H9 (cell line): Measurements from ENCODE around the gene HTR7. TPM values are rescaled to one million over a fixed set of nuclear protein-coding genes. Genes with fewer than 3 reads are reported as not detected.

Experiments
- DNase-seq: peaks from one replicate; pipeline ENCODE4 v3.0.0-alpha.2; 2017
- H2AFZ ChIP-seq: one replicate; pipeline ENCODE4 v1.6.1; 2013; ENCODE audit warnings: mild to moderate bottlenecking, low read length, control low read depth, moderate library complexity
- H2AK5ac ChIP-seq: 2 replicates; pipeline ENCODE4 v1.6.1; 2013; ENCODE audit warnings: low read length, control low read depth, mixed read lengths; ENCODE audit not compliant: insufficient read length
- H2BK120ac ChIP-seq: one replicate; pipeline ENCODE4 v1.6.1; 2013; ENCODE audit warnings: low read depth, mild to moderate bottlenecking, low read length, control low read depth, inconsistent platforms; ENCODE audit not compliant: poor library complexity, severe bottlenecking
- H2BK12ac ChIP-seq: 2 replicates; pipeline ENCODE4 v1.6.1; 2013; ENCODE audit warnings: low read length, control low read depth, mixed read lengths, low read depth; ENCODE audit not compliant: insufficient read length
- H2BK15ac ChIP-seq: 2 replicates; pipeline ENCODE4 v1.6.1; 2013; ENCODE audit warnings: low read depth, low read length, control low read depth
- H2BK20ac ChIP-seq: one replicate; pipeline ENCODE4 v1.6.1; 2013; ENCODE audit warnings: low read depth, mild to moderate bottlenecking, low read length, control low read depth, inconsistent platforms; ENCODE audit not compliant: poor library complexity, severe bottlenecking
- H2BK5ac ChIP-seq: 2 replicates; pipeline ENCODE4 v1.6.1; 2013; ENCODE audit warnings: low read length, control low read depth, mixed read lengths; ENCODE audit not compliant: insufficient read length
- H3K14ac ChIP-seq: 2 replicates; pipeline ENCODE4 v1.6.1; 2013; ENCODE audit warnings: low read length, control low read depth; ENCODE audit not compliant: insufficient read depth
- H3K18ac ChIP-seq: 2 replicates; pipeline ENCODE4 v1.6.1; 2013; ENCODE audit warnings: low read depth, mild to moderate bottlenecking, mixed read lengths, low read length, control low read depth; ENCODE audit not compliant: insufficient read length
- H3K23ac ChIP-seq: 2 replicates; pipeline ENCODE4 v1.6.1; 2013; ENCODE audit warnings: low read length, control low read depth, mixed read lengths, low read depth; ENCODE audit not compliant: insufficient read length
- H3K23me2 ChIP-seq: 2 replicates; pipeline ENCODE4 v1.6.1; 2013; ENCODE audit warnings: low read depth, mild to moderate bottlenecking, mixed read lengths, low read length, control low read depth; ENCODE audit not compliant: insufficient read length, poor library complexity, severe bottlenecking
- H3K27ac ChIP-seq: 2 replicates; pipeline ENCODE4 v1.5.1; 2013; ENCODE audit warnings: low read length, control low read depth, mixed read lengths, low read depth; ENCODE audit not compliant: insufficient read length
- H3K27me3 ChIP-seq: 2 replicates; pipeline ENCODE4 v1.6.1; 2013; ENCODE audit warnings: low read length, control low read depth, inconsistent platforms; ENCODE audit not compliant: insufficient read depth
- H3K4ac ChIP-seq: 2 replicates; pipeline ENCODE4 v1.6.1; 2013; ENCODE audit warnings: low read depth, mild to moderate bottlenecking, control low read depth, inconsistent platforms, low read length, moderate library complexity
- H3K4me1 ChIP-seq: 2 replicates; pipeline ENCODE4 v1.6.1; 2013; ENCODE audit warnings: low read length, control low read depth, inconsistent platforms; ENCODE audit not compliant: insufficient read depth
- H3K4me2 ChIP-seq: 2 replicates; pipeline ENCODE4 v1.6.1; 2013; ENCODE audit warnings: low read length, control low read depth, mixed read lengths; ENCODE audit not compliant: insufficient read length, insufficient read depth
- H3K56ac ChIP-seq: 2 replicates; pipeline ENCODE4 v1.6.1; 2013; ENCODE audit warnings: low read depth, mild to moderate bottlenecking, mixed read lengths, low read length, control low read depth; ENCODE audit not compliant: insufficient read length
- H3K79me1 ChIP-seq: 2 replicates; pipeline ENCODE4 v1.6.1; 2013; ENCODE audit warnings: low read depth, mild to moderate bottlenecking, moderate library complexity, low read length, control low read depth, inconsistent platforms; ENCODE audit not compliant: insufficient read depth, poor library complexity, severe bottlenecking
- H3K79me2 ChIP-seq: 2 replicates; pipeline ENCODE4 v1.6.1; 2013; ENCODE audit warnings: low read length, control low read depth, inconsistent platforms; ENCODE audit not compliant: insufficient read depth
- H3K9ac ChIP-seq: 2 replicates; pipeline ENCODE4 v1.6.1; 2013; ENCODE audit warnings: low read length, control low read depth, mixed read lengths; ENCODE audit not compliant: insufficient read length; ENCODE audit errors: extremely low read depth
- H3K9me3 ChIP-seq: one replicate; pipeline ENCODE4 v1.6.1; 2013; ENCODE audit warnings: low read depth, low read length, inconsistent platforms; ENCODE audit not compliant: control insufficient read depth
- H3T11ph ChIP-seq: one replicate; pipeline ENCODE4 v1.6.1; 2013; ENCODE audit warnings: mild to moderate bottlenecking, low read length, control low read depth, inconsistent platforms
- H4K20me1 ChIP-seq: one replicate; pipeline ENCODE4 v1.6.1; 2013; ENCODE audit not compliant: control insufficient read depth, insufficient read length, insufficient read depth
- H4K5ac ChIP-seq: 2 replicates; pipeline ENCODE4 v1.6.1; 2013; ENCODE audit warnings: low read depth, mild to moderate bottlenecking, mixed read lengths, low read length, control low read depth; ENCODE audit not compliant: insufficient read length
- H4K8ac ChIP-seq: replicated peaks from 2 replicates; pipeline ENCODE4 v1.6.1; 2013; ENCODE audit warnings: low read length, control low read depth, mixed read lengths, low read depth; ENCODE audit not compliant: insufficient read length
- H4K91ac ChIP-seq: 2 replicates; pipeline ENCODE4 v1.6.1; 2013; ENCODE audit warnings: low read depth, mild to moderate bottlenecking, moderate library complexity, mixed read lengths, low read length, control low read depth; ENCODE audit not compliant: insufficient read length
- H3K27ac Mint-ChIP-seq, 3 experiments: 2 replicates in 2 of 3; 3 replicates in 1 of 3; pipeline ENCODE4 v1.8.0; 2020 to 2021; ENCODE audit warnings: mixed read lengths in 3 of 3, mild to moderate bottlenecking in 1 of 3, moderate library complexity in 1 of 3
- H3K27me3 Mint-ChIP-seq: 2 replicates; pipeline ENCODE4 v1.8.0; 2021; ENCODE audit warnings: low read depth, mild to moderate bottlenecking, moderate library complexity, mixed read lengths
- H3K36me3 Mint-ChIP-seq, 3 experiments: 2 replicates in 2 of 3; 3 replicates in 1 of 3; pipeline ENCODE4 v1.8.0; 2020 to 2021; ENCODE audit warnings: low read depth in 3 of 3, mixed read lengths in 3 of 3; ENCODE audit not compliant: insufficient read depth in 1 of 3
- H3K4me1 Mint-ChIP-seq, 2 experiments: 2 replicates each; pipeline ENCODE4 v1.8.0; 2020; ENCODE audit warnings: mixed read lengths in 2 of 2
- H3K4me3 Mint-ChIP-seq, 2 experiments: 2 replicates in 1 of 2; 3 replicates in 1 of 2; pipeline ENCODE4 v1.8.0; 2020 to 2021; ENCODE audit warnings: mild to moderate bottlenecking in 2 of 2, mixed read lengths in 2 of 2, moderate library complexity in 1 of 2
- H3K9me3 Mint-ChIP-seq, 2 experiments: 2 replicates in 1 of 2; 3 replicates in 1 of 2; pipeline ENCODE4 v1.8.0; 2020; ENCODE audit warnings: mild to moderate bottlenecking in 2 of 2, mixed read lengths in 2 of 2, moderate library complexity in 1 of 2
- CTCF ChIP-seq: fragments of 200-600 bp; sonication (generic); conservative IDR thresholded peaks from 3 replicates; pipeline ENCODE4 v1.8.0; 2021; ENCODE audit warnings: antibody characterized with exemption, mild to moderate bottlenecking
- WGBS: extraction: QIAGEN DNeasy Blood & Tissue Kit; methylation state at CpG from one replicate; pipeline ENCODE4 v1.1.7; 2013; ENCODE audit warnings: missing lambda C conversion rate, low lambda C conversion rate, mixed read lengths; ENCODE audit not compliant: insufficient read length; ENCODE audit errors: extremely low coverage; 5-methylcytosine and 5-hydroxymethylcytosine counted together
- total RNA-seq: library from RNA; stranded (reverse); gene quantifications from 2 replicates; pipeline ENCODE4 v1.2.1, GENCODE V29; 2021

Gene HTR7
- total RNA-seq, 1 experiment from 2014 or later, result 21.3 TPM

- Mint-ChIP-seq H3K4me3 (no peak overlapping the region), H3K4me1 (peaks cover 0 to 5% of the 10 kb centered on the region in 2 experiments; a peak in 1 of 4 replicates), H3K36me3 (peaks cover 6 to 16% (median 12%) of the 10 kb centered on the region in 3 experiments; a peak in 6 of 7 replicates), H3K9me3 (peaks cover 8 to 9% of the 10 kb centered on the region in 2 experiments; a peak in 4 of 5 replicates), H3K27ac (no peak overlapping the region), H3K27me3 (peaks cover 2% of the 10 kb centered on the region)
- Histone ChIP-seq H3K9me3 (no peaks in the 10 kb centered on the region), H4K8ac (no peak overlapping the region), H2AFZ (no peak overlapping the region), H3K4me2 (no peak overlapping the region), H3K23ac (no peak overlapping the region), H4K20me1 (no peaks in the 10 kb centered on the region), H3K56ac (no peak overlapping the region), H2BK120ac (no peak overlapping the region), H3K14ac (no peak overlapping the region), H2BK15ac (no peak overlapping the region), H3K27ac (no peak overlapping the region), H3K27me3 (no peaks in the 10 kb centered on the region), H3K79me2 (no peaks in the 10 kb centered on the region), H3K4me1 (no peaks in the 10 kb centered on the region), H3K23me2 (no peaks in the 10 kb centered on the region), H4K91ac (no peak overlapping the region), H2BK12ac (no peak overlapping the region), H3K9ac (no peak overlapping the region), H2AK5ac (no peak overlapping the region), H3K79me1 (no peaks in the 10 kb centered on the region), H2BK20ac (no peak overlapping the region), H3K4ac (no peak overlapping the region), H4K5ac (no peak overlapping the region), H3T11ph (no peak overlapping the region), H2BK5ac (no peak overlapping the region), H3K18ac (no peak overlapping the region)
- no CpG with 5 or more reads among the region's 3 CpGs for WGBS
- no peak for TF ChIP-seq CTCF
- DNase-seq, result no peak
Measured at GRCh38 chr10:90834326-90834725, 23.5 kb downstream of the HTR7 start.
